ENCODE results near the gene COX6A2.

The COX6A2 gene

DNA sequence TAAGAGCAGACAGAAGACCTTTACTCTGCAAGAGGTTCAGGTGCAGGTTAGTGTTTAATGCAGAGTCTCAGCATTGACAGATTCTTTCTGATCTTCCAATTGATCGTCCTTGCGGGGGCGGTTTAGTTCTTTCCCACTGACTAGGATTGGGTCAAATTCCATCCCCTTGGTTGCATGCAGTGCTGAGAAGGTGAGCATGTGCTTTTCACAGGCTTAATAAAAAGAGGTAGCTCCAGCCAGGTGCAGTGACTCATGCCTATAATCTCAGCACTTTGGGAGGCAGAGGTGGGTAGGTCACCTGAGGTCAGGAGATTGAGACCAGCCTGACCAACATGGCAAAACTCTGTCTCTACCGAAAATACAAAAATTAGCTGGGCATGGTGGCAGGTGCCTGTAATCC lies 42.5 kb downstream of the COX6A2 start:
- in situ Hi-C loops (cut with HindIII; ENCODE audit: low pct_unique_long_range_greater_than_20kb, low sequenced_read_pairs): no loop called here
- DNase-seq (ENCODE audit: low read depth in 1 of 2, low spot score in 1 of 2): no peak
- no peak for TF ChIP-seq JUND (IDR thresholded peaks at IDR 0.05; ENCODE audit: low read depth)

DNA sequence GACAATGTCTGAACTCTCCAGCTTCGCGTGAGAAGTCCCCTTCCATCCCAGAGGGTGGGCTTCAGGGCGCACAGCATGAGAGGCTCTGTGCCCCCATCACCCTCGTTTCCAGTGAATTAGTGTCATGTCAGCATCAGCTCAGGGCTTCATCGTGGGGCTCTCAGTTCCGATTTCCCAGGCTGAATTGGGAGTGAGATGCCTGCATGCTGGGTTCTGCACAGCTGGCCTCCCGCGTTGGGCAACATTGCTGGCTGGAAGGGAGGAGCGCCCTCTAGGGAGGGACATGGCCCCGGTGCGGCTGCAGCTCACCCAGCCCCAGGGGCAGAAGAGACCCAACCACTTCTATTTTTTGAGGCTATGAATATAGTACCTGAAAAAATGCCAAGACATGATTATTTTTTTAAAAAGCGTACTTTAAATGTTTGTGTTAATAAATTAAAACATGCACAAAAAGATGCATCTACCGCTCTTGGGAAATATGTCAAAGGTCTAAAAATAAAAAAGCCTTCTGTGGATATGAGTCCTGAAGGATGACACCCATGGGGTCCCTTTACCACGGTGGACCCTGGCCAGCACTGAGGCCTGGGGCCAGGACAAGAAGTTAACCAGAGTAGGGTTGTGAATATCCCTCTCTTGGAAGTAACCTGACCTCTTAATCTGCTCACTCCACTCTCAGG lies 45.5 kb downstream of the COX6A2 start:
- in situ Hi-C loops (cut with HindIII; ENCODE audit: low pct_unique_long_range_greater_than_20kb, low sequenced_read_pairs): no loop called here
- no peak for TF ChIP-seq JUND (IDR thresholded peaks at IDR 0.05; ENCODE audit: low read depth)
- DNase-seq (ENCODE audit: low read depth in 1 of 2, low spot score in 1 of 2): peak; percentile 64 to 69

DNA sequence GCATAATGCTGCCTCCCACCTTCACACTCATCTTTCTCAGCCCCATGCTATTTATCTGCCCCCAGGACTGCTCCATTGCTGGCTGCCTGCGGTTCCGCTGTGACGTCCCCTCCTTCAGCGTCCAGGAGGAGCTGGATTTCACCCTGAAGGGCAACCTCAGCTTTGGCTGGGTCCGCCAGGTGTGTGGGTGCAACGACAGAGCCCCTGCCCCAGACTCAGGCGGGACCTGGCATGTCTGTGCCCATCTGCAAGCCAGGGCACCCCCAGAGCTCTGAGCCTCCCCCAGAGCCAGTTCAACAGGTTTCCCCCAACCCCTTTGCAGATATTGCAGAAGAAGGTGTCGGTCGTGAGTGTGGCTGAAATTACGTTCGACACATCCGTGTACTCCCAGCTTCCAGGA lies 48.0 kb downstream of the COX6A2 start:
- no peak for TF ChIP-seq JUND (IDR thresholded peaks at IDR 0.05; ENCODE audit: low read depth)
- in situ Hi-C loops (cut with HindIII; ENCODE audit: low pct_unique_long_range_greater_than_20kb, low sequenced_read_pairs): no loop called here
- no peak for DNase-seq (ENCODE audit: low read depth in 1 of 2, low spot score in 1 of 2)

Measured in T47D (cell line).